GM12891 (cell line): Measurements from ENCODE around the gene KRT222.

Source experiments
- POLR2A ChIP-seq: IDR thresholded peaks from 2 replicates; pipeline ENCODE4 v1.6.1; 2011; ENCODE audit warnings: low read depth, low read length, control low read depth
- POLR2AphosphoS5 ChIP-seq: IDR thresholded peaks from 2 replicates; pipeline ENCODE4 v1.6.1; 2011; ENCODE audit warnings: low read depth, low read length, control low read depth
- SPI1 ChIP-seq: IDR thresholded peaks from 2 replicates; pipeline ENCODE4 v1.6.1; 2011; ENCODE audit warnings: low read depth, low read length, control low read depth
- TAF1 ChIP-seq: IDR thresholded peaks from 2 replicates; pipeline ENCODE4 v1.6.1; 2011; ENCODE audit warnings: low read depth, low read length, control low read depth

DNA sequence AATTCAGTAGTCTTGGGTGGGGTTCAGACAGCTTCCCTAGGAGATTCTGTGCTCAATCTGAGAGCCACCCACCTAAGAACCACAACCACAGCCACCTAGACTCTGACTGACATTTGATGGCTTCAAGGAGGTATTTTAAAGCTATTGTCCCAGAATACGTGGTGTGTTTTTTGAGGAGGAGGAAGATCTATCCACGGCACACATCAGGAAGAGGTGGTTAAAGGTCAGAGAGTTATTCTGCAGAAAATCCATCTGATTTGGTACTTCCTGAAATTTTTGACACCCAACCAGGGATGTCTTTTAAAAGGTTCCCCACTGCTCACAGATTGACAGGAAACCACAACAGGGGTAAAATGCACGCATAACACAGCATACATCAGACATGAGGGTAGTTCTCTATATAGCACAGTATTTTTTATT, 42.5 kb downstream of the KRT222 start:
- TF ChIP-seq POLR2A (no peak), POLR2AphosphoS5 (no peak), SPI1 (no peak), TAF1 (no peak)
